Cardiac septum (tissue), 1 donor: ENCODE results near the gene LCN6. TPM values are rescaled to one million over a fixed set of nuclear protein-coding genes. Genes with fewer than 3 reads are reported as not detected.
"Not testable (repeated sequence)": the region's sequence is repeated elsewhere in the genome, so short reads cannot be mapped to it uniquely, and the experiment has no call there.

Experiments used
- DNase-seq: peaks from one replicate; pipeline ENCODE4 v3.0.0-alpha.2; 2020; ENCODE audit warnings: low spot score
- intact Hi-C: fragments of 100-400 bp; cut with DNase I; formaldehyde crosslinking; loops from one replicate; pipeline ENCODE4 v1.14.0; 2022
- total RNA-seq: library from RNA; stranded (reverse); fragmentation: NEBNext Ultra II Directional; extraction: Animal tissue kit (Norgen Biotek cat#: 25700); gene quantifications from one replicate; pipeline ENCODE4 v1.2.1, GENCODE V29; 2021
- donor health status: DM: no; HTN: no; CAD: no.

The LCN6 gene
- total RNA-seq, 1 donor from 2014 or later: 4.5 TPM

GRCh38 chr9:136785565-136786355 is 37.4 kb upstream of the LCN6 start:
- intact Hi-C loops: loop anchor here (2.0 to 10.0 kb wide), 2 partner anchors 243 to 279 kb away; partner anchors contain the start of gene ABCA2
- DNase-seq: not testable (repeated sequence)

GRCh38 chr9:136784997-136785361 is 36.7 kb upstream of the LCN6 start:
- DNase-seq: no peak
- intact Hi-C loops: loop anchor here (10.0 kb wide), 1 partner anchor 280 kb away; no protein-coding TSS in a partner anchor

- intact Hi-C loops: loop anchor here (10.0 kb wide), 1 partner anchor 280 kb away; no protein-coding TSS in a partner anchor
- DNase-seq: no peak
Measured at GRCh38 chr9:136784249-136784996, 36.1 kb upstream of the LCN6 start.

- no peak for DNase-seq
- intact Hi-C loops: loop anchor here (10.0 kb wide), 1 partner anchor 282 kb away; no protein-coding TSS in a partner anchor
Measured at GRCh38 chr9:136782452-136782851, 34.1 kb upstream of the LCN6 start.

GRCh38 chr9:136779808-136780207 is 31.5 kb upstream of the LCN6 start:
- DNase-seq: no peak
- intact Hi-C loops: loop anchor here (10.0 kb wide), 1 partner anchor 285 kb away; no protein-coding TSS in a partner anchor

- no peak for DNase-seq
- intact Hi-C loops: no loop called here
Measured at GRCh38 chr9:136777359-136777758, 29.0 kb upstream of the LCN6 start.

GRCh38 chr9:136776947-136777346 is 28.6 kb upstream of the LCN6 start:
- intact Hi-C loops: no loop called here
- DNase-seq: no peak

GRCh38 chr9:136775191-136775590 is 26.9 kb upstream of the LCN6 start:
- no peak for DNase-seq
- intact Hi-C loops: no loop called here

- intact Hi-C loops: no loop called here
- no peak for DNase-seq
Measured at GRCh38 chr9:136774416-136775045, 26.2 kb upstream of the LCN6 start.

- no peak for DNase-seq
- intact Hi-C loops: no loop called here
Measured at GRCh38 chr9:136773386-136774044, 25.2 kb upstream of the LCN6 start.

GRCh38 chr9:136771907-136772415 is 23.6 kb upstream of the LCN6 start:
- DNase-seq: no peak
- intact Hi-C loops: no loop called here

- intact Hi-C loops: no loop called here
- no peak for DNase-seq
Measured at GRCh38 chr9:136769710-136770191, 21.4 kb upstream of the LCN6 start.

GRCh38 chr9:136766410-136767120 is 18.2 kb upstream of the LCN6 start:
- intact Hi-C loops, DNase-seq: not testable (repeated sequence)

- DNase-seq, intact Hi-C loops: not testable (repeated sequence)
Measured at GRCh38 chr9:136765745-136766409, 17.6 kb upstream of the LCN6 start.

GRCh38 chr9:136765041-136765440 is 16.7 kb upstream of the LCN6 start:
- DNase-seq: peak; percentile 68
- intact Hi-C loops: no loop called here

GRCh38 chr9:136764301-136764891 is 16.1 kb upstream of the LCN6 start, which contains the start of gene LCN15:
TSS of gene LCN15 (minus strand) at chr9:136764518. CDS start at chr9:136764488, 30 bp downstream.
- DNase-seq: no peak

GRCh38 chr9:136763649-136764035 is 15.3 kb upstream of the LCN6 start:
- intact Hi-C loops: no loop called here
- DNase-seq: peak; percentile 70

More at GRCh38 chr9:136764301-136764891, 16.1 kb upstream of the LCN6 start, which contains the start of gene LCN15:
- intact Hi-C loops: no loop called here
